Activated CD8-positive, alpha-beta T cell treated with anti-CD3 and anti-CD28 coated beads for 36 hours (primary cell): Measurements from ENCODE around the gene LIME1. TPM values are rescaled to one million over a fixed set of nuclear protein-coding genes. Genes with fewer than 3 reads are reported as not detected.

Source experiments
- ATAC-seq: fragments of 200-7000 bp; cut with Tn5 transposase; one replicate; pipeline ENCODE4 v1.10.0; 2021; ENCODE audit warnings: mild to moderate bottlenecking, moderate library complexity
- CTCF ChIA-PET: fragments of 350-600 bp; sonication (Branson Sonifier 250); formaldehyde crosslinking; loops from one replicate; lab custom pipeline; 2021; ENCODE audit warnings: antibody characterized with exemption; lab: Charles Lee
- POLR2A ChIA-PET: fragments of 350-600 bp; sonication (Branson Sonifier 250); formaldehyde crosslinking; loops from one replicate; lab custom pipeline; 2021; ENCODE audit warnings: antibody characterized with exemption; lab: Charles Lee
- DNase-seq: peaks from one replicate; pipeline ENCODE4 v3.0.0-alpha.2; 2020
- H3K27ac Mint-ChIP-seq: one replicate; pipeline ENCODE4 v1.8.0; 2021; ENCODE audit warnings: mild to moderate bottlenecking, mixed read lengths
- H3K27me3 Mint-ChIP-seq: one replicate; pipeline ENCODE4 v1.8.0; 2021; ENCODE audit warnings: mixed read lengths
- H3K36me3 Mint-ChIP-seq: one replicate; pipeline ENCODE4 v1.8.0; 2021; ENCODE audit warnings: low read depth, mixed read lengths
- H3K4me1 Mint-ChIP-seq: one replicate; pipeline ENCODE4 v1.8.0; 2021; ENCODE audit warnings: low read depth, mixed read lengths
- H3K4me3 Mint-ChIP-seq: one replicate; pipeline ENCODE4 v1.8.0; 2021; ENCODE audit warnings: mild to moderate bottlenecking, moderate library complexity, mixed read lengths
- H3K9me3 Mint-ChIP-seq: one replicate; pipeline ENCODE4 v1.8.0; 2021; ENCODE audit warnings: mixed read lengths
- intact Hi-C: fragments of 100-400 bp; cut with micrococcal nuclease; formaldehyde crosslinking; loops from one replicate; pipeline ENCODE4 v1.10.0; 2022
- total RNA-seq, 2 experiments: library from RNA; stranded (reverse); gene quantifications; one replicate each; pipeline ENCODE4 v1.2.3, GENCODE V29; 2021
- TF ChIP-seq, protein P1 (sequence below): fragments of 200-600 bp; IDR thresholded peaks from one replicate; pipeline ENCODE4 v1.8.0; 2022; ENCODE audit warnings: antibody characterized with exemption, mild to moderate bottlenecking

Gene LIME1
- total RNA-seq, 2 experiments from 2014 or later: 15.5 to 16.8 TPM

DNA sequence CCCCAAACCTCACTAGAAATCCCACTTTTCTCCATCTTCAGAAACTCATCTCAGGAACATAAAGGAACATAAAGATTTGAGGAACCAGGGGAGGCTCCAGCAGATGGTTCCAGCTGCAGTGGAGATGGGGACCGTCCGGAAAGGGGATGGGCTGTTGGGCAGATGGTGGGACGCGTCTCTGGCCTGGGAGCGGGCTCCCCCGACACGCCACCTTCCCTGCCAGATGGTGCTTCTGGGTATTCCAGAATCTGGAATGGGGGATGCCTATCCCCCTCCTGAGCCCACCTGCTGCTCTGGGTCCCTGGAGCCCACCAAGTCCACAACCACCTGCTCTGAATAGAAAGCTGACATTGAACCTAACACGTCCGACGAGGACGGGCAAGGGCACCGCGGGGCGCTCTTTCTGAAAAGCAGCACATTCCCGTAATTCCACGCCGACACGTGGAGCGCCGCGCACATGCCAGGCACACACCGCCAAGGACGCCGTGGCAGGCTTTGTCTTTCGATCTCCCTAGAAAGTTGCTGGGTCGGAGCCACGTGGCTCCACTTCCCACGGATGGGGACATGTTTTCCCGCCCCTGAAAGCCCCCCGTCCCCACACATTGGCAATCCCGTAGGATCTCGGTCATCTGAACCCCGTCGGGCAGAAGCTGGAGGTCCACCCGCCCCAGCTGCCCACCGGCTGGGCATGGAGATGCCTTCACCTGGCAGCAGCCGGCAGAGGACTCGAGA, 30.4 kb downstream of the LIME1 start:
- Mint-ChIP-seq H3K27me3 (no peaks in the 10 kb centered on the region), H3K9me3 (no peaks in the 10 kb centered on the region), H3K4me1 (no peaks in the 10 kb centered on the region), H3K36me3 (no peaks in the 10 kb centered on the region), H3K4me3 (no peak overlapping the region), H3K27ac (no peak overlapping the region)
- ATAC-seq: no peak
- no peak for DNase-seq
- intact Hi-C loops: no loop called here
- ChIA-PET POLR2A (no interaction called here), CTCF (no interaction called here)
- TF ChIP-seq, protein P1, sequence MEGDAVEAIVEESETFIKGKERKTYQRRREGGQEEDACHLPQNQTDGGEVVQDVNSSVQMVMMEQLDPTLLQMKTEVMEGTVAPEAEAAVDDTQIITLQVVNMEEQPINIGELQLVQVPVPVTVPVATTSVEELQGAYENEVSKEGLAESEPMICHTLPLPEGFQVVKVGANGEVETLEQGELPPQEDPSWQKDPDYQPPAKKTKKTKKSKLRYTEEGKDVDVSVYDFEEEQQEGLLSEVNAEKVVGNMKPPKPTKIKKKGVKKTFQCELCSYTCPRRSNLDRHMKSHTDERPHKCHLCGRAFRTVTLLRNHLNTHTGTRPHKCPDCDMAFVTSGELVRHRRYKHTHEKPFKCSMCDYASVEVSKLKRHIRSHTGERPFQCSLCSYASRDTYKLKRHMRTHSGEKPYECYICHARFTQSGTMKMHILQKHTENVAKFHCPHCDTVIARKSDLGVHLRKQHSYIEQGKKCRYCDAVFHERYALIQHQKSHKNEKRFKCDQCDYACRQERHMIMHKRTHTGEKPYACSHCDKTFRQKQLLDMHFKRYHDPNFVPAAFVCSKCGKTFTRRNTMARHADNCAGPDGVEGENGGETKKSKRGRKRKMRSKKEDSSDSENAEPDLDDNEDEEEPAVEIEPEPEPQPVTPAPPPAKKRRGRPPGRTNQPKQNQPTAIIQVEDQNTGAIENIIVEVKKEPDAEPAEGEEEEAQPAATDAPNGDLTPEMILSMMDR: no peak

DNA sequence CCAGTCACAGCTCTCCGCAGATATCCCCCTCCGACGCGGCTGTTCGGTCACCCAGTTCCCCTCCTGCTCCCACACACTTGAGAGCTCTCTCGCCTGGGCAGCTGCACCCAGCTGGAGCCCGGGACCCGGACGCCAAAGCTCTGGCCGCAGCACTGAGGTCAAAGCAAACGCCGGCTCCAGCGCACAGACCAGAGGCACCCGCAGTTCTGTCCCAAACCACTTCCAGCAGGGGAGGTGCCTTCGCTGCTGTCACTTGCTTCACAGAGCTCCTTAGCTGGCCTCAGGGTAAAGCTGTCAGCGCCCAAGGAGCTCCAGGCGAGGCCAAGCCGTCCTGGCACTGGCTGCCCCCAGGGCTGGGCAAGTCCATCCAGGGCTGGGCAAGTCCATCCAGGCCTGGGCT, 31.0 kb downstream of the LIME1 start:
- no peaks in the 10 kb centered on the region for H3K4me1 Mint-ChIP-seq
- H3K27ac Mint-ChIP-seq: no peak overlapping the region
- H3K27me3 Mint-ChIP-seq: no peaks in the 10 kb centered on the region
- CTCF ChIA-PET: no interaction called here
- no peaks in the 10 kb centered on the region for H3K36me3 Mint-ChIP-seq
- no peak for ATAC-seq
- POLR2A ChIA-PET: no interaction called here
- TF ChIP-seq, protein P1: no peak
- no peak for DNase-seq
- intact Hi-C loops: no loop called here
- no peaks in the 10 kb centered on the region for H3K9me3 Mint-ChIP-seq
- no peak overlapping the region for H3K4me3 Mint-ChIP-seq

DNA sequence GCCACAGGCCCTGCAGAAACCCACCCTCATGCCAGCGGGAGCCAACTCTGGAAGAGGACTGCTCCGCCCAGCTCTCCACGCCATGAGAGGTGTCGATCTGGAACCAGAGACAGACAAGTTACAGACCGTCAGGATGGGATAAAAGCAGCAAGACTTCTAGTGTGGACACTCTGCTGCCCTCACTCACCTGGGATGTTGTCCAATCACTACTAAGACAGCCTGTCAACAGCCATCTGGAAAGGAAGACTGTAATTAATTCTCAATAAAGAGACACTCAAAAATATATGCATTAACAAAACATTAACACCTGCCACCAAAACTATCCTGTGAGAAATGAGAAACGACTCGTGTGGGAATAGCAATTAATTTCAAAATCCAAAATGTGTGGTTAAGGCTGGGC, 31.4 kb downstream of the LIME1 start:
- POLR2A ChIA-PET: no interaction called here
- no peaks in the 10 kb centered on the region for H3K27me3 Mint-ChIP-seq

DNA sequence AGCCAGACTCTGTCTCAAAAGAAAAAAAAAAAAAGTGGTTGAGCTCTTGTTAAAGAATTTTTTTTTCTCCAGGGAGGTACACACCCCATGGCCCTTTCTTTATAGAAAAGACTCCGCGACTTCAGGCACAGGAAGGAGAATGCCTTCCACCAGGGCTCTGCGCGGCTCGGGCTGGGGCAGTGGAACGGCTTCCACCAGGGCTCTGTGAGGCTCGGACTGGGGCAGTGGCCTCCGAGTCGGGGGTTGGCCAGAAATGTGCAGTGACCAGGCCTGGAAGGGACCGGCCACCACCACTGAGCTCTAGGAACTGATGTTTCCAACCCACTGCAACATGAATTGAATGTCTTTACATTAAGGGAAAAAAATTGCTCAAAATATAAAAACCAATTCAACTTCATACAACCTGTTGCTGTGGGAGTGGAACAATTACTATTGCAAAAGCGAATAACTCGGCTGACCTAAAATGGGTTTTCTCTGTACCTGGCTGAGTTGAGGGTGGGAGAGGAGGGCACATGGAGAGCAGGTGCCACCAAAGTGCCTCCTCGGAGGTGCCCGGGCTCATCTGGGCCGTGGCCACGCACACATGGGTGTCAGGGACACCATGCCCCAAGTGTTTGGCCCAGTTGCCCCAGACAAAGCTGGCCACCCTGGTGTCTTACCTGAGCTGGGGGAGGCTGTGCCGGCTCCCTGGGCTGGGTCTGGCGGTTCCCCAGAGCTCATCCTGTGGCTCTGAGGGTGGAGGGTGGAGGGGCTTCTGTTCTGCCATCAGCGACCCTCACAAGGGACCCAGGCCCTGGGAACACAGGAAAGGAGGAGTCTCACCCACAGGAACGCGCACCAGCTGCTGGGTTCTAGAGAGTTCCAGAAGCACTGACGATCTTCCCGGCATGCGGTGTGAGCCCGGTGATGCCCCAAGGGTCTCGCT, 32.4 kb downstream of the LIME1 start:
- ATAC-seq: no peak
- ChIA-PET CTCF (interaction anchor here (0.9 to 2.0 kb wide), 2 partner anchors 10 to 17 kb away, joined by 3 to 7 read pairs; no protein-coding TSS in a partner anchor), POLR2A (interaction anchor here (0.9 kb wide), 1 partner anchor 31 kb away, joined by 3 read pairs; no protein-coding TSS in a partner anchor)
- no peak overlapping the region for H3K4me3 Mint-ChIP-seq
- intact Hi-C loops: no loop called here
- TF ChIP-seq, protein P1: no peak
- H3K4me1 Mint-ChIP-seq: no peaks in the 10 kb centered on the region
- no peaks in the 10 kb centered on the region for H3K27me3 Mint-ChIP-seq
- H3K36me3 Mint-ChIP-seq: no peaks in the 10 kb centered on the region
- H3K27ac Mint-ChIP-seq: no peak overlapping the region
- DNase-seq: no peak
- no peaks in the 10 kb centered on the region for H3K9me3 Mint-ChIP-seq

More for the DNA sequence above, 31.4 kb downstream of the LIME1 start:
- intact Hi-C loops: no loop called here
- Mint-ChIP-seq H3K4me3 (no peak overlapping the region), H3K36me3 (no peaks in the 10 kb centered on the region), H3K27ac (no peak overlapping the region), H3K9me3 (no peaks in the 10 kb centered on the region), H3K4me1 (no peaks in the 10 kb centered on the region)
- ATAC-seq (no peak), DNase-seq (no peak)
- CTCF ChIA-PET: interaction anchor here (0.9 kb wide), 1 partner anchor 9 kb away, joined by 3 read pairs; no protein-coding TSS in a partner anchor
- TF ChIP-seq, protein P1: no peak
